ENCODE measurements around the gene KCTD8.
"Not testable (repeated sequence)": the region's sequence is repeated elsewhere in the genome, so short reads cannot be mapped to it uniquely, and the experiment has no call there.

The KCTD8 gene

DNA sequence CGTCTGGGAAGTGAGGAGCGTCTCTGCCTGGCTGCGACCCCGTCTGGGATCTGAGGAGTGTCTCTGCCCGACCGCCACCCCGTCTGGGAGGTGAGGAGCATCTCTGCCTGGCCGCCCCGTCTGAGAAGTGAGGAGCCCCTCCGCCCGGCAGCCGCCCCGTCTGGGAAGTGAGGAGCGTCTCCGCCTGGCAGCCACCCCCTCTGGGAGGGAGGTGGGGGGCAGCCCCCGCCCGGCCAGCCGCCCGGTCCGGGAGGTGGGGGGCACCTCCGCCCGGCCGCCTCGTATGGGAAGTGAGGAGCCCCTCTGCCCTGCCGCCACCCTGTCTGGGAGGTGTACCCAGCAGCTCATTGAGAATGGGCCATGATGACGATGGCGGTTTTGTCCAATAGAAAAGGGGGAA, 280.8 kb downstream of the KCTD8 start:
- H3K27ac ChIP-seq (ENCODE audit: low read length); H3K36me3 ChIP-seq (ENCODE audit: control insufficient read depth, insufficient read depth, low read length): not testable (repeated sequence)
- WGBS (ENCODE audit: insufficient coverage, insufficient read length) = no CpG with 5 or more reads among the region's 27 CpGs

DNA sequence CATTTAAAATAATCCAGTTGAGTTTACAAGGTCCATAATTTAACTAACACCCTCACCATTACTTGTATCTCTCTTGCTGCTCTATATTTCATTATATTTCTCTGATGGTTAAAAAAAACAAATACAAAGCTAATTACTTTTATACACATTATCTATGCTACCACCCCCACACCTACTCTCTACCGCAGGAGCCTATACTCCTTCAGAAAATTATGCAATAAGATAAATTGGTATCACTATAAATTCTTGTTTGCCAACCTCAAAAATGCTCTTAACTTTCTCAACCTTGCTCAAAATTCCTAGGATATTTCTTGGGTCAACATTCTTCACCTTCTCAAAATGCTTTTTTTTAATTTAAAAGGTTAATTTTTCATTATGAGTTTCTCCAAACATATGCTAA, 282.7 kb downstream of the KCTD8 start:
- H3K4me3 ChIP-seq (ENCODE audit: low read length) = no peak overlapping the region
- H3K36me3 ChIP-seq (ENCODE audit: control insufficient read depth, insufficient read depth, low read length) = no peaks in the 10 kb centered on the region
- no peak for DNase-seq (ENCODE audit: low read depth, low spot score)
- H3K27ac ChIP-seq (ENCODE audit: low read length) = no peak overlapping the region
- no CpG with 5 or more reads among the region's 1 CpG for WGBS (ENCODE audit: insufficient coverage, insufficient read length)
- no peaks in the 10 kb centered on the region for H3K4me1 ChIP-seq (ENCODE audit: control insufficient read depth, insufficient read depth, low read length)
- no peaks in the 10 kb centered on the region for H3K27me3 ChIP-seq (ENCODE audit: control insufficient read depth, insufficient read depth, low read length)
- no peaks in the 10 kb centered on the region for H3K9me3 ChIP-seq (ENCODE audit: control insufficient read depth, insufficient read depth, low read length)

More for the DNA sequence above, 280.8 kb downstream of the KCTD8 start:
- H3K4me1 ChIP-seq (ENCODE audit: control insufficient read depth, insufficient read depth, low read length); DNase-seq (ENCODE audit: low read depth, low spot score); H3K27me3 ChIP-seq (ENCODE audit: control insufficient read depth, insufficient read depth, low read length); H3K4me3 ChIP-seq (ENCODE audit: low read length); H3K9me3 ChIP-seq (ENCODE audit: control insufficient read depth, insufficient read depth, low read length): not testable (repeated sequence)

DNA sequence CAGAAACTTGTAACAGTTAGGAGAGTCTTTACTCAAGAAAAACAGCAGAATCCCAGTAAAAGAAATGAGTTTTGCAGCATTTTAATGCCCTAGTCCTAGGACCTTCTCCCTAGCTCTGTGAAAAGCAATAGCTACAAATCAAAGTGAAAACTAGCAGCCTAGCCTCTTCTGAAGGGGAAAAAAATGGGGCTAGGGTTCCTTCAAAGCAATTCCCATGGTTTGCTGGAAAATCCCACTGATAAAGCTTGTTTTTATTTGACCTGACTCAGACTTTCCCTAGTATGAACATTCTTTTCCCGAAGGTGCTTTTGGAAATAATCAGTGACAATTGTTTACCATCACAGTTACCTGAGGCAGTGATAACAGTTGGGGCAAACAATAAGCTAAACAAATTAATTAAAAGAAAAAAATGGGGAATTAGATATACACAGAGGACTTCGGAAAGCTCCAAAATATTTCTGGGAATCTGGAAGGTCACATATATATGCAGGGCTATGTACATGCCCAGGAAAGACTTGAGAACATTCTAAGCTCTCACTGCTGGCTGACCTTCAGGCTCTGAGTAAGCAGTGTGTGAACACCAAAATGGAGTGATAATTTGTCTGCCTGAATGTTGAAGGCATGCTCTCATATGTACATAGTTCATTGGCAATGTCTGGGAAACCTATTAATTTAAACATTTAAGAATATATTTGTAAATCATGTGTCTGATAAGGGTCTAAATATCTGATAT, 285.9 kb downstream of the KCTD8 start:
- Histone ChIP-seq H3K9me3 (ENCODE audit: control insufficient read depth, insufficient read depth, low read length) (no peaks in the 10 kb centered on the region), H3K4me1 (ENCODE audit: control insufficient read depth, insufficient read depth, low read length) (no peaks in the 10 kb centered on the region), H3K27me3 (ENCODE audit: control insufficient read depth, insufficient read depth, low read length) (no peaks in the 10 kb centered on the region), H3K36me3 (ENCODE audit: control insufficient read depth, insufficient read depth, low read length) (no peaks in the 10 kb centered on the region), H3K4me3 (ENCODE audit: low read length) (no peak overlapping the region), H3K27ac (ENCODE audit: low read length) (no peak overlapping the region)
- no peak for DNase-seq (ENCODE audit: low read depth, low spot score)
- WGBS (ENCODE audit: insufficient coverage, insufficient read length) = no CpG with 5 or more reads among the region's 2 CpGs

DNA sequence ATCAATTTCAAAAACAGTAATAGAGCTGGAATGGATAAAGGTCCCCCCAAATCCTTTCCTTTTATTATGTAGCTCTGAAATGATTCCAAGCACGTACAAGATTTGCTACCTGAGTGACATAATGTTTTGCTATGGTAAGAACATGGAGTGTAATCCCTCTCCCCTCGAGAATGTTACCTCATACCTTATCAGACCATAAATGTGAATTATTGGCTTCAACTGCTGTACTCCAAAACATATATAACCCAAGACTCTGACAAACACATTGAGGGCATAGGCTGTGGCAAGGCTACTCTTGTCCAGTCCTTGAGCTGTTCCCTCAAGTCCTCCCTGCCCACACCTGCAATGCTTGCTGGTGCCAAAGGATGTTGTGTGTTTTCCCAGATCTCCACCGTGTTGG, 286.9 kb downstream of the KCTD8 start:
- DNase-seq (ENCODE audit: low read depth, low spot score) = no peak
- H3K4me3 ChIP-seq (ENCODE audit: low read length) = no peak overlapping the region
- no peaks in the 10 kb centered on the region for H3K27me3 ChIP-seq (ENCODE audit: control insufficient read depth, insufficient read depth, low read length)
- H3K36me3 ChIP-seq (ENCODE audit: control insufficient read depth, insufficient read depth, low read length) = no peaks in the 10 kb centered on the region
- H3K9me3 ChIP-seq (ENCODE audit: control insufficient read depth, insufficient read depth, low read length) = no peaks in the 10 kb centered on the region
- no CpG with 5 or more reads among the region's 3 CpGs for whole genome bisulfite sequencing (ENCODE audit: insufficient coverage, insufficient read length)
- no peaks in the 10 kb centered on the region for H3K4me1 ChIP-seq (ENCODE audit: control insufficient read depth, insufficient read depth, low read length)
- no peak overlapping the region for H3K27ac ChIP-seq (ENCODE audit: low read length)

DNA sequence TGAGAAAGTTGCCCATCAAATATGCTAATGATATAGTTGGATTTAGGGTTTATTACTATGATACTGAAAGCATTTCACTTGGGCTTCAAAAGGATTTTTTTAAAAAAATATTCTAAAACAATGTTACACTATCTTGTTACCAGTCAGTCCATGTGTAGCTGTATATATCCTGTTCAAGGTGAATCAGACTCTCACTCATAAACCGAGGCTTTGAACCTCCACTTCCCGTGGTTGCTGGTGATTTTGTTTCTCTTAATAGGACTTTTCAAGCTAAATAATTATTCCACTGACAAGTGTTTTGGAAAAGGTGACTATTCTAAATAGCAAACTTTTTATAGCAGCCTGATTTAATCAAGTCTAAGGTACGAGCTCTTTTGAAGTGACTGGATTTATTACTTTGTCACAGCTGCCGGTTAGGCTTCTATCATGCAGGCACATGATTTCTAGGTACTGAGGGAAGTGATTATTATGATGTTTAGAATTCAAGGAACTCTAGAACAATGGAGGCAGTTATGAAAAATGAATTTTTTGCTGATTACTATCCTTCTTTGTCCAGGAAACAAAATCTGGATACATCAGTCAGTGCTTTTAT, 287.7 kb downstream of the KCTD8 start:
- DNase-seq (ENCODE audit: low read depth, low spot score) = no peak
- Histone ChIP-seq H3K27me3 (ENCODE audit: control insufficient read depth, insufficient read depth, low read length) (no peaks in the 10 kb centered on the region), H3K27ac (ENCODE audit: low read length) (no peak overlapping the region), H3K4me1 (ENCODE audit: control insufficient read depth, insufficient read depth, low read length) (no peaks in the 10 kb centered on the region), H3K4me3 (ENCODE audit: low read length) (no peak overlapping the region), H3K9me3 (ENCODE audit: control insufficient read depth, insufficient read depth, low read length) (no peaks in the 10 kb centered on the region), H3K36me3 (ENCODE audit: control insufficient read depth, insufficient read depth, low read length) (no peaks in the 10 kb centered on the region)
- no CpG with 5 or more reads among the region's 4 CpGs for WGBS (ENCODE audit: insufficient coverage, insufficient read length)

DNA sequence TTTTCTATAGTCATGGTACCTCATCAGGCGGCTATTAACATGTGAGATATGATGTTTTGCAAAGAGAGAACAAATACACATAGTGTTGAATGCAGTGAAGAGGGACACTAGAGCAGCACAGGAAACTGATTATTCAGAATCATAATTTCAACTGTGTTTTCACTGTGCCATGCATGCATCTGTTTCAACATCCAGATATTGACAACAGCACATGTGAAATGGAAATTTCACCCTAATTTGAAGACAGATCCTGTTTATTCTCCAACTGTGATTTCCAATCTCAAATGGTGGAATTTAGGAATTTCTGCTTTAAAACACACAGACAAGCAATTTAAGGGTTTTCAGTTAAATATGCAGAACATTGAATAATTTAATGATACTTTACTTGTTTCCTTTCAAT, 288.6 kb downstream of the KCTD8 start:
- DNase-seq (ENCODE audit: low read depth, low spot score) = no peak

DNA sequence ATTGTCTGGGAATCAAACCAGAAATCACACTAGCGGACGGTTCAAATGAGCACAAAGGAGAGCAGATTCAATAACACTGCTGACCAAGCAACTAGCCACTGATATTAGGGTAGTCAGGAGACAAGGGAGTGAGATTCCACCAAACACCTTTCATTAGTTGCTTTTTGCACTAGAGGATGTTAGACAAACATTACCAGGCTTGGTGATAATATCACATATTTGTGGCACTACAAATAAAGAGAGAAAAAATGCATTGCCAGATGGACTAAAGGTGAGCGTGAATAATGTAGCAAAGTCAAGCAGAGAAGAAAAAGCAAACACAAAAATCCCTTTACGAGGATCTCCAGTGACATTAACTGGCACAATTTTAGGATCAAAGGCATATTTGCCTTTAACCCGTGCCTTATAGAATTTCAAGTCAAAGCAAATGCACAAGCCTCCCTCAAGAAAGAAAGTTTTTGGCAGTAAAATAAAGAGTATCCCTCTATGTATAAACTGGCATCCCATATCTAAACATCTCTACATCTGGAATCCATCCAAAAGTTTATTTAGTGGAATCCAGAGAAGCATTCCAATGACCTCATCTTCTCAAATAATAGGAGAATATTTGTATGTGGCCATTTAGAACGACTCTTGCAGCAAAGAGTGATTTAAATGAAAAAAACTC, 290.9 kb downstream of the KCTD8 start:
- Histone ChIP-seq H3K27me3 (ENCODE audit: control insufficient read depth, insufficient read depth, low read length) (no peaks in the 10 kb centered on the region), H3K27ac (ENCODE audit: low read length) (no peak overlapping the region), H3K9me3 (ENCODE audit: control insufficient read depth, insufficient read depth, low read length) (no peaks in the 10 kb centered on the region), H3K4me1 (ENCODE audit: control insufficient read depth, insufficient read depth, low read length) (no peaks in the 10 kb centered on the region), H3K36me3 (ENCODE audit: control insufficient read depth, insufficient read depth, low read length) (no peaks in the 10 kb centered on the region), H3K4me3 (ENCODE audit: low read length) (no peak overlapping the region)
- WGBS (ENCODE audit: insufficient coverage, insufficient read length) = no CpG with 5 or more reads among the region's 6 CpGs
- DNase-seq (ENCODE audit: low read depth, low spot score) = no peak

More for the DNA sequence above, 288.6 kb downstream of the KCTD8 start:
- Histone ChIP-seq H3K36me3 (ENCODE audit: control insufficient read depth, insufficient read depth, low read length) (no peaks in the 10 kb centered on the region), H3K4me1 (ENCODE audit: control insufficient read depth, insufficient read depth, low read length) (no peaks in the 10 kb centered on the region), H3K27ac (ENCODE audit: low read length) (no peak overlapping the region), H3K4me3 (ENCODE audit: low read length) (no peak overlapping the region), H3K27me3 (ENCODE audit: control insufficient read depth, insufficient read depth, low read length) (no peaks in the 10 kb centered on the region), H3K9me3 (ENCODE audit: control insufficient read depth, insufficient read depth, low read length) (no peaks in the 10 kb centered on the region)
- no CpG with 5 or more reads among the region's 1 CpG for WGBS (ENCODE audit: insufficient coverage, insufficient read length)

DNA sequence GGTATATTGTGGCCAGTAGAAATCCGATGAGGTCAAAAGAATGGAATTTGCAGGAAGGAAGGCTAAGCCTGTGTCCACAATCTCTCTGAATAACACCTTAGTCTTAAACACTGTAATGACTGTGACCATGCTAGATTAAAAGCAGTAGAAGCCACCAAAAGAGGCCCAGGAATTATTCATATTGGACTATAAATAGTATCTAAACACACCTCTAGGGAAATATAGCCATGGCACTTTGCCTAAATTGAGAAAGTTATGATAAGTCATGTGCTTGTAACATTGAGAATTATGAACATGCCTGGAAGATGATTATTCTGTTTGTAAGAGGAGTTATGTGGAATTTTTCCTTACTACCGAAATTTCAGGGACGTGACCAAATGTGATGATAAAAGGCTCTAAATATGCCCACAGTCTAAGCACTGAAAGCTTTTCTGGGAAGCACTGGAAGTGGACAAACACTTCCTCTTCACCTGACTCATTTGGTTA, 298.5 kb downstream of the KCTD8 start:
- no peaks in the 10 kb centered on the region for H3K27me3 ChIP-seq (ENCODE audit: control insufficient read depth, insufficient read depth, low read length)
- H3K4me3 ChIP-seq (ENCODE audit: low read length) = no peak overlapping the region
- H3K36me3 ChIP-seq (ENCODE audit: control insufficient read depth, insufficient read depth, low read length) = no peaks in the 10 kb centered on the region
- no peaks in the 10 kb centered on the region for H3K4me1 ChIP-seq (ENCODE audit: control insufficient read depth, insufficient read depth, low read length)
- no CpG with 5 or more reads among the region's 3 CpGs for WGBS (ENCODE audit: insufficient coverage, insufficient read length)
- H3K9me3 ChIP-seq (ENCODE audit: control insufficient read depth, insufficient read depth, low read length) = no peaks in the 10 kb centered on the region
- no peak overlapping the region for H3K27ac ChIP-seq (ENCODE audit: low read length)
- no peak for DNase-seq (ENCODE audit: low read depth, low spot score)

DNA sequence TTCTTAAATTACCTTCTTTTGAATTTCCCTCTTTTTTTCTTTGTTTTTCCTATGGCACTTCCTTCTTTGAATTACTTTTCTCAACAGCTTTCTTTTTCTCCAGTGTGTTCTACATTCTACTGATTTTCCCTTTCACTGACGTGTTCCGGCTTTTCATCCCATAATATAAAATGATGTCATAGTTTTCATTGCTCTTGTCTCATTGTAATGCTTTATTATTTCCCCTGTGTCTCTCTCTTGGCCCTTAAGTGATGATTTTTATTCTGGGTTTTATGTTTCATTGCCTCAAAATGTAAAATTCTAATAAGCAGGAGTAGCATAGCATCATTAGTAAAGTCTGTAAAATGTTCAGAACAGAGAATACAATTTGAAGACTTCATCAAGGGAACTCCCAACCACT, 299.3 kb downstream of the KCTD8 start:
- Histone ChIP-seq H3K27me3 (ENCODE audit: control insufficient read depth, insufficient read depth, low read length) (no peaks in the 10 kb centered on the region), H3K27ac (ENCODE audit: low read length) (no peak overlapping the region), H3K9me3 (ENCODE audit: control insufficient read depth, insufficient read depth, low read length) (no peaks in the 10 kb centered on the region), H3K36me3 (ENCODE audit: control insufficient read depth, insufficient read depth, low read length) (no peaks in the 10 kb centered on the region), H3K4me1 (ENCODE audit: control insufficient read depth, insufficient read depth, low read length) (no peaks in the 10 kb centered on the region), H3K4me3 (ENCODE audit: low read length) (no peak overlapping the region)
- no peak for DNase-seq (ENCODE audit: low read depth, low spot score)
- WGBS (ENCODE audit: insufficient coverage, insufficient read length) = no CpG with 5 or more reads among the region's 2 CpGs

DNA sequence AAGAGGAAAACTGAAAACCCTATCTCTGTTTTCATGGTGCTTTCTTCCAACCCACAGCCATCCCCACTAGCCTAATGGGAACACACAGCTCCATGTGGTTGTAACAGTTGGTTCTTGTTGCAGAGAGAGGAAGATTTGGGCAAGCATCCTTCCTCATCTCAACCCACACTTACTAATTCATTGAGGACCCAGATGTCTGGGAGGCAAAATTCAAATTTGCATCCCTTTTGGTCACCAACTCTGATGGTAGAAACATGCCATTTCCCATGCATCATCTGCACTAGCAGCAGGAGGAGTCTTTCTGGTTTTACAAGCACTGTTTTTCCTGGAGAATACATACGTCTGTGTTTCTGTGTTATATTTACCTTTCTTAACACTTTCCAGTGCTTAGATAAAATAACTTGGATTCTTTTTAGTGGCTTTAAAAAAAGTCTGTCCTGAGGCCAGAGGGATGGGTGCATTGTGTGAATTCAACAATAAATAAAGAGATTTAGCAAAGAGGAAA, 301.0 kb downstream of the KCTD8 start:
- Histone ChIP-seq H3K27me3 (ENCODE audit: control insufficient read depth, insufficient read depth, low read length) (no peaks in the 10 kb centered on the region), H3K27ac (ENCODE audit: low read length) (no peak overlapping the region), H3K4me3 (ENCODE audit: low read length) (no peak overlapping the region), H3K9me3 (ENCODE audit: control insufficient read depth, insufficient read depth, low read length) (no peaks in the 10 kb centered on the region), H3K4me1 (ENCODE audit: control insufficient read depth, insufficient read depth, low read length) (no peaks in the 10 kb centered on the region), H3K36me3 (ENCODE audit: control insufficient read depth, insufficient read depth, low read length) (no peaks in the 10 kb centered on the region)
- DNase-seq (ENCODE audit: low read depth, low spot score) = no peak
- WGBS (ENCODE audit: insufficient coverage, insufficient read length) = no CpG with 5 or more reads among the region's 1 CpG

All from iPS DF 6.9 (cell line).